LNCAP (cell line): Measurements from ENCODE around the gene ULK3.

Source experiments
- CTCF ChIP-seq: fragments of 450-650 bp; IDR thresholded peaks from 2 replicates; pipeline ENCODE4 v1.5.1; 2017; ENCODE audit warnings: mild to moderate bottlenecking

Gene ULK3

GRCh38 chr15:74837482-74838136, 5.3 kb downstream of the ULK3 start:
- TF ChIP-seq CTCF = no peak

GRCh38 chr15:74836846-74837245, 6.1 kb downstream of the ULK3 start:
- no peak for TF ChIP-seq CTCF

GRCh38 chr15:74835312-74835823, 7.6 kb downstream of the ULK3 start:
- peak; percentile 92 for TF ChIP-seq CTCF

GRCh38 chr15:74833376-74834107, 9.4 kb downstream of the ULK3 start:
- TF ChIP-seq CTCF = no peak

GRCh38 chr15:74832826-74833225, 10.1 kb downstream of the ULK3 start:
- TF ChIP-seq CTCF = no peak

GRCh38 chr15:74831813-74832495, 11.0 kb downstream of the ULK3 start:
- no peak for TF ChIP-seq CTCF

- TF ChIP-seq CTCF = no peak
Measured at GRCh38 chr15:74830868-74831267, 12.1 kb downstream of the ULK3 start.
